Esophagus squamous epithelium (tissue), 5 donors: ENCODE measurements around the gene CAPZB. TPM values are rescaled to one million over a fixed set of nuclear protein-coding genes. Genes with fewer than 3 reads are reported as not detected.
A peak's percentile ranks its signal among the peaks of the same experiment; 100 is the strongest.

ENCODE experiments used
- DNase-seq: peaks from one replicate; lab custom pipeline; 2025; lab: John Stamatoyannopoulos, UW
- H3K27ac ChIP-seq, 4 donors: fragments of 200-600 bp; sonication (generic); one replicate each; pipeline ENCODE4 v1.5.1; 2016 to 2019; ENCODE audit warnings: mild to moderate bottlenecking in 1 of 4
- H3K27me3 ChIP-seq, 4 donors: fragments of 200-600 bp; sonication (generic); 1 replicate in 3 of 4; 2 replicates in 1 of 4; pipeline versions ENCODE4 v1.5.1 to v1.6.0; 2017 to 2021; ENCODE audit warnings: antibody characterized with exemption in 1 of 4
- H3K36me3 ChIP-seq, 3 donors: fragments of 200-600 bp; sonication (generic); one replicate each; pipeline ENCODE4 v1.5.1; 2016 to 2019
- H3K4me1 ChIP-seq, 3 donors: fragments of 200-600 bp; sonication (generic); one replicate each; pipeline ENCODE4 v1.5.1; 2017 to 2019
- H3K4me3 ChIP-seq, 4 donors: fragments of 200-600 bp; sonication (generic); 1 replicate in 3 of 4; 2 replicates in 1 of 4; pipeline ENCODE4 v1.5.1; 2016 to 2019; ENCODE audit warnings: mild to moderate bottlenecking in 2 of 4, moderate library complexity in 1 of 4
- H3K9me3 ChIP-seq, 3 donors: fragments of 200-600 bp; sonication (generic); one replicate each; pipeline ENCODE4 v1.5.1; 2016 to 2019
- CTCF ChIP-seq, 6 experiments: fragments of 450-650 bp in 4 of 6; fragments of 200-600 bp in 2 of 6; sonication (generic) in 2 of 6; IDR thresholded peaks; one replicate each; pipeline ENCODE4 v1.5.1; 2016 to 2019; ENCODE audit warnings: antibody characterized with exemption in 6 of 6, mild to moderate bottlenecking in 4 of 6, moderate library complexity in 4 of 6
- POLR2A ChIP-seq, 4 donors: fragments of 450-650 bp; IDR thresholded peaks; one replicate each; pipeline ENCODE4 v1.6.1; 2017; ENCODE audit warnings: antibody characterized with exemption in 4 of 4, mild to moderate bottlenecking in 4 of 4, moderate library complexity in 3 of 4
- WGBS, 2 donors: methylation state at CpG; one replicate each; pipeline ENCODE4 v1.1.5; 2018; 5-methylcytosine and 5-hydroxymethylcytosine counted together
- intact Hi-C: fragments of 100-400 bp; cut with DNase I; formaldehyde crosslinking; loops from one replicate; pipeline ENCODE4 v1.15.0; 2022
- total RNA-seq, 4 donors: library from RNA; depleted of rRNA; stranded (reverse); fragments of >200 nt; gene quantifications; one replicate each; pipeline ENCODE4 v1.1.0, GENCODE V29; 2016
- donor health status: DM: yes; HTN: yes; CAD: no.

Gene CAPZB
- total RNA-seq, 4 donors from 2014 or later, result 89.4 to 146 (median 126) TPM

DNA sequence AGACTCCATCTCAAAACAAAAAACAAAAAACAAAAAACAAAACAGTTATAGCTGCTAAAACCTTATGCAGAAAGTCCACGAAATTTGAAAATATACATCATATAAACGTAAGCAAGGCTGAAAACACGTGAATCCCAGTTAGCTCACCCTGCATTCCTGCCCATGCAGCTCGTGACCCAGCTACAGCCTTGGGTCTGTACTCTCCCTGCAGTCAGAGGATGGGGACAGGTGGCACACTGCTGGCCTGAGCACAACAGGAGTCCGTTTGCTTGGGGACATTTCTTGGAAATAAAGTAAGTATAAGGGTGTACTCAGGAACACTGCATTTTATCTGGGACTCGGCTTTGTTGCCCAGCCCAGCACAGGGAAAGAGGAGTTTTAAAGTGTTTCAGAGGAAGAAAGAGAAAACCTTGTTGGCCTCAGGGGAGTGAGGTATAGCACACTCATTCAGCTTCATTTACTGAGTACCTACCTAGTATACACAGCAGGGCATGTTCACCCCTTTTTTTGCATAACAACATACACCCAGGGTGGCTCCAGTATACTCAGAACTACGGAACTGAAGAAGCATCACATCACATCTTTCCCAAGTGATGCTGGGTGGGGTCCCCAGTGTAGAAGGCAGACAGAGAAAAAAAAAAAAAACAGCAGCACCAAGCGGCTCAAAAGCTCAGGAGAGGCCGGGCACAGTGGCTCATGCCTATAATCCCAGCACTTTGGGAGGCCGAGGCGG is 44.1 kb downstream of the CAPZB start:
- Histone ChIP-seq H3K27ac (peak overlapping the region in 3 of 4 donors; percentile 88 to 92 (median 91)), H3K4me1 (peaks cover 50 to 100% (median 83%) of the 10 kb centered on the region in 3 donors), H3K4me3 (no peak overlapping the region), H3K27me3 (no peaks in the 10 kb centered on the region), H3K36me3 (no peaks in the 10 kb centered on the region), H3K9me3 (no peaks in the 10 kb centered on the region)
- intact Hi-C loops, result no loop called here
- WGBS, 2 donors, result 58 to 73% methylated on average over 10 to 11 of the region's 11 CpGs
- no peak for TF ChIP-seq POLR2A (IDR thresholded peaks at IDR 0.05)
- TF ChIP-seq CTCF (IDR thresholded peaks at IDR 0.05), result no peak
- no peak for DNase-seq

DNA sequence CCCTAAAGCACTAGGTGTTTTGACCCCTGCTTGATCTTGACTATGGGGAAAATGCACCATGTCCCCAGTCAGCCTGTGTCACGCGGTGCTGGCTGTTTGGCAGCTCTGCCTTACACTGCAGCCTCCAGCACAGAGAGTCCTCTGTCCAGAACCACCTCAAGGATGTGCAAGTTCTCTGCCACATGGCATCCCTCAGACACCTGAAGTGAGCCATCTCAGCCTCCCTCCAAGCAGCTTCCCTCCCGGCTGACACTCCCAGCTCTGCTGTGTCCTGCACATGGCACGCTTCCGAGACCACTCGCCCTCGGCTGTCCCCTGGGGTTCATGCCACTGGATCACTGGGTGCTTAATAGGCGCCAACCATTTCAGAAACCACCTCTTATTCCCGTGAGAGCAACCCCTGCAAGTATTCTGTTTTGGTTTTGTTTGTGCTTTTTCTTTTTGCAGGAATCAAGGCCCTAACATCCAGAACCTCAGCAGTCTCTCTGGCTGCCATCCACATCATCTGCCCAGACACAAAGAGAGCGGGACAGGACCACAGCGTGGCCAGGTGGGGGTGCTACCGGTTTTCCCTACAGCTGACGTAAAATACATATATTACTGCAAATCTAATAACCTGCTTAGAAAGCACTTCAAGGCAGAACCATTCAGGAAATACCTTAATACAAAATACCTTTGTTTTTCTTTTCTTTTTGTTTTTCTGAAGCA is 45.7 kb downstream of the CAPZB start:
- no peak for DNase-seq
- Histone ChIP-seq H3K36me3 (no peaks in the 10 kb centered on the region), H3K4me3 (no peak overlapping the region), H3K27ac (peak overlapping the region; percentile 78 to 92 (median 90)), H3K27me3 (no peaks in the 10 kb centered on the region), H3K4me1 (peaks cover 60 to 100% (median 89%) of the 10 kb centered on the region in 3 donors), H3K9me3 (no peaks in the 10 kb centered on the region)
- TF ChIP-seq CTCF (IDR thresholded peaks at IDR 0.05) (peak in 3 of 6 experiments; percentile 24 to 38 (median 35)), POLR2A (IDR thresholded peaks at IDR 0.05) (no peak)
- intact Hi-C loops, result no loop called here
- 46 to 67% methylated on average over 13 of the region's 13 CpGs for WGBS, 2 donors

- no peak for DNase-seq
- Histone ChIP-seq H3K27me3 (no peaks in the 10 kb centered on the region), H3K4me3 (peak overlapping the region in 1 of 4 donors; percentile 33), H3K9me3 (no peaks in the 10 kb centered on the region), H3K4me1 (peaks cover 68 to 100% (median 89%) of the 10 kb centered on the region in 3 donors), H3K36me3 (no peaks in the 10 kb centered on the region), H3K27ac (peak overlapping the region; percentile 78 to 92 (median 90))
- TF ChIP-seq CTCF (IDR thresholded peaks at IDR 0.05) (no peak), POLR2A (IDR thresholded peaks at IDR 0.05) (no peak)
- 62 to 67% methylated on average over 13 to 19 of the region's 19 CpGs for WGBS, 2 donors
- intact Hi-C loops, result no loop called here
Observed at GRCh38 chr1:19438516-19439195, 46.7 kb downstream of the CAPZB start.

DNA sequence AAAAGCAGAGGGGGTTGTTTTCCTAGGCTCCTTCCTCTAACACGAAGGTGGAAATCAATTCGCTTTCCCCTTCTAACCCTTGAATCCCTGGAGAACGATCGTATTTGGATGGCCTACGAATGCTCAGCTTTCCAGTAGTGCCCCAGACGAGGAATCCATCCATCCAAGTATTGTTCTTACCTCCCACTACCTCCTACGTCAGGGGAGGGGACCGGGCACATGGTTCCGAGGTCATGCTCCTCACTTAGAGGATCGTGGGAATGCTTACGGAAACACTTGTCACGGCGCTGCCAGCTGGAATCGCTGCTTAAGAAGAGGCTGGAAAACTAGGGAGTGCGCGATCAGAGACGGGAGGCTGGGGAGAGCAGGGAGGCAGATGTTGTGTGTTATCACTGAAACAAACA is 47.4 kb downstream of the CAPZB start:
- 37 to 65% methylated on average over 12 to 17 of the region's 17 CpGs for WGBS, 2 donors
- Histone ChIP-seq H3K36me3 (no peaks in the 10 kb centered on the region), H3K4me1 (peaks cover 70 to 100% (median 93%) of the 10 kb centered on the region in 3 donors), H3K27me3 (no peaks in the 10 kb centered on the region), H3K4me3 (peak overlapping the region in 1 of 4 donors; percentile 33), H3K27ac (peak overlapping the region; percentile 78 to 92 (median 90)), H3K9me3 (no peaks in the 10 kb centered on the region)
- intact Hi-C loops, result no loop called here
- TF ChIP-seq POLR2A (IDR thresholded peaks at IDR 0.05), result no peak
- no peak for TF ChIP-seq CTCF (IDR thresholded peaks at IDR 0.05)
- DNase-seq, result no peak
